GM21825 (cell line): ENCODE results near the gene PCDH15.

ENCODE experiments used
- ATAC-seq: cut with Tn5 transposase; IDR thresholded peaks from one replicate; pipeline ENCODE4 v1.9.1; 2021; ENCODE audit warnings: mild to moderate bottlenecking, moderate library complexity; ENCODE audit not compliant: unreplicated experiment

The PCDH15 gene

DNA sequence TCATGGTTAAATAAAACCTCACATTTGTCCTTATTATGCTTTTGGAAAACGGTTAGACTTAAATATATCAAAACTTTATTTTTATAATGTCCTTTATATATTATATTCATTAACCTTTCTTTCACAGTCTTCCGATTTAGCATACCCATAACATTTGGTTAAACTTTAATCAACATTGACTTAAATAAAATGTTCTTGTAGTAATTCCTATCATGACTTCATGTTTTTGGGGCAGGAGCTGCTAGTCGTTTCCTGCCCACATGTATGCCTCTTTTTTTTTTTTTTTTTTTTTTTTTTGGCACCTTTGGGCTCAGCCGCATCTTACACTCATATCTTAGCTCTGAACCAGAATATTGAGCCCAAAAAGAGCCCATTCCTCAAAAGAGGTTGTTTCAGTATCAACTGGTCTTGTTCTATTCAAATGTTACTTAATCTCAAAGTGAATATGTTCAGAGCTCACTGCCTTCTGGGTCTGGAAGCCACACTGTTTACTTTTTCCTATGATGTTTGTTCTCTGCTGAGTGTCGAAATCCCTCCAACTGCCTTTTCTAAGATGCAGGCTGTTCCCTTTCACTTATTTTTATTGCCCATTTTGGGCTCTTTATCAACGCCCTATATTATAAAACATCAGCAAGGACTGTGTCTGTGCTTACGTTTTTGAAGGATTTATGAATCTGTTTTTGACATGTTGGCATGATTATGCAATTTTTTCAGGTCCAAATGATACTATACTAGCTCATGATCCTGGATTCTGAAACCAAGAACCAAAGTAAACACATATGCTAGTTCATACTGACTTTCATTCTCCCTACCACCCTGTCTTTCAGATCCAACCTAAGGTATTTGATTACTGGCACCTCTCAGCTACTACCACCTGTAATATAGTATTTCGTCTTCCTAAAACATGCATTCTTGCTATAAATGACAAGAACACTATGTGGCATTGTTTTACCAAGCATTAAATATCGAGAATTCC lies 914.4 kb downstream of the PCDH15 start:
- no peak for ATAC-seq

DNA sequence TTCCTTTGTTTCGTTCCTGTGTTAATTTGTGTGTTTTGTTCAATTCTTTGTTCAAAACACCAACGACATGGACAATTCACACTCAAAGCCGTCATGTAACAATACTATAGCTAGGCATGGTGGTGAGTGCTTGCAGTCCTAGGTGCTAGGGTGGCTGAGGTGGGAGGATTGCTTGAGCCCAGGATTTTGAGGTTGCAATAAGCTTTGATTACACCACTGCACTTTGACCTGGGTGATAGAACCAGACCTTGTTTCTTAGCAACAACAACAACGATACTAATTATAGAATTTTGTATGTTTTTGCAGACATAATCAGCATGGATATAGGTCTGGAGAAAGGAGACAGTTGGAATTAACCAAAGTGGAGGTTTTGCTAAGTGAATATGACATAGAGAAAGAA lies 936.2 kb downstream of the PCDH15 start:
- no peak for ATAC-seq

DNA sequence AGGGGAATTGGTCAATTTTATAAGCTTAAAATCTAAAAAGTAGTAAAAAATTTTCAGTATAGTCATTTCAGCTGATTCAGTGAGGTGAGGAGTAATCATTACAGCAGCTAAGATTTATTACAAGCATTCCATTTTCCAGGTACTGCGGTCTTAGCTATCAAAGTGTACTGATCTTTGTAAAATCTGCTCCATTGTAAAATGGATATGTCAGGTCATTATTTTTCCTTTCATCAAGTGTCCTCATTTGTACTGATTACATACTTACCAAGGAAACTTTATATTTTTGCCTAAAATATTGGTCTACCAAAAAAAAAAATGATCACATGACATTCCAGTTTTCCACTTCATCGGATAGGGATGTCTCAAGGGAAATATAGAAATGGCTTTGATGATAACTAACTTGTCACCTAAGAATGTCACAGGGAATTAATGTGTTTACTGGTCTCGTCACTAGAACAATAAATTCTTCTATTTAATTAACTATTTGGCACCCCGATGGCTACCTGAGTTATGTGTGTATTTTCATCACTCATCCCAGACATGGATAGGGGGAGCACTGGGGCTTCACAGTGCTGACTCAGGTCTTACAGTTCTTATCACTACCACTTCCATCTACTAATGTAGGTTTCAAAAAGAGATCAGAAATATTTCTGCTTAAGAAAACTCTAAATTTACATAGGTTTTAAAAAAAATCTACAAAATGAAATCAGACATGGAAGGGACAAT lies 948.4 kb downstream of the PCDH15 start:
- no peak for ATAC-seq

DNA sequence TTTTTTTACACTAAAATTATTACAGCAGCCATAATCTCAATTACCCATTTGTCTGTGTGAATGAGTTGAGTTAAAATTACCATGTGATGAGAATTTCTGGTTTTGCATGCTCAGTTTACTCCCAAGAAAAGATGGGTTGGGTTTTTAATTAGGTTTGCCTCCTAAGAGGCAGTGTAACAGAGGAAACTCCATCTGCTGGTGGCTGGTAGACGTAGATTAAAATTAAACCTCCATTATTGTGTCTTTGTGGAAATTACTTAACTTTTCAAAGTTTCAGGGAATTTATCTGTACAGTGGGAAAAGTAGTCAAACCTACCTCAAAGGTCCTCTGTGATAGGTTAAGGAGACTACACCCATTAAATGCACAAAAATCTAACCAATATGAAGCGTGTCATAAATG lies 954.2 kb downstream of the PCDH15 start:
- no peak for ATAC-seq

DNA sequence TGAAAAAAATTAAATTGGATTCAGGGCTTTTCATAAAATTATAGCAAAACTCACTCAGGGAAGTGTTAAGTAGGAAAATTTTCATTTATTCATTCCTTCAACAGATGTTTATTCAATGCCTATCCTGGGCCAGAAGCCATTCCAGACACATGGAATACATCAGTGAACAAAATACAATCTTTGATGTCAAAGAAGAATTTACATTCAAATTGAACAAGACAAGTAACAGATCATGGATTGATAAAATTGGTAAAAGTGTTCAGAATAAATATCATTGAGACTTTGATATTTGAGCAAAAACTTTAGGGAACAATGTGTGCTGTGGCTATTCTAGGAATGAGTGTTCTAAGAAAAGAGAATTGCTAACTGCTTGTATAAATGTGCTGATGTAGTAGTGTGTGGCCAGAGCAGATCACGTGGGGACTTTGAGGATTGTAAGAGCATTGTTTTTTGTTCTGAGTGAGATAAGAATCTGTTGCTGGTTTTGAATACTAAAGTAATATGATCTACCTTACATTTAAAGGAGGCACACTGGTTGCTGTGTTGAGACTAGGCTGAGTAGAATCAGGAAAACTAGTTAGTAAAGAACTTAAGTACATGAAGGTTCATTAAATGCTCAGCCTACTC lies 957.2 kb downstream of the PCDH15 start:
- no peak for ATAC-seq

DNA sequence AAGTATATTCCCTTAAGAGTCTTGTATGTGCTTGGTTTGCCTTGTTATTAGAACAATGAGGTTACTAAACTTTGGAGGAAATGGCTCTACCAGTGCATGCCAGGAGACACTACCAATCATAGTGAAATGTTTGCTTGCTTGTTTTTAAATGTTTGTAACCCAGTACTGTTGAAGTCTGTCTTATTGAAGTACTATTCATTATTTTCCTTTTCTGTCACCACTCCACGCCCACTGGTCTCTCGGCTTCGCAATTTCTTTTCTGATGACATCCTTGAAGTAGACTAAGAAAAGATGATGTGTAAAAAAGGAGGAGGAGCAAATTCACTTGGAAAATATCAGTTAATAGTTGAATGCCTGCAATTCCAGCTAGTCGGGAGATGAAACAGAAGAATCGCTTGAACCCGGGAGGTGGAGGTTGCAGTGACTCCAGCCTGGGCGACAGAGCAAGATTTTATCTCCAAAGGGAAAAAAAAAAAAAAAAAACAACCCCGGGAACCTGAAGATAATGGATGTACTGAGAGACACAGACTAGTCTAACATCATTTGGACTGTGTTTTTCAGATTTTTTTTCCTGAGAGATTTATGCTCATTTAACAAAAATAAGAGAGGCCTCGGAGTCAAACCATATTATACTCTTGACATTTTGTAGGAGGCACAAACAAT lies 959.4 kb downstream of the PCDH15 start:
- ATAC-seq, result no peak

DNA sequence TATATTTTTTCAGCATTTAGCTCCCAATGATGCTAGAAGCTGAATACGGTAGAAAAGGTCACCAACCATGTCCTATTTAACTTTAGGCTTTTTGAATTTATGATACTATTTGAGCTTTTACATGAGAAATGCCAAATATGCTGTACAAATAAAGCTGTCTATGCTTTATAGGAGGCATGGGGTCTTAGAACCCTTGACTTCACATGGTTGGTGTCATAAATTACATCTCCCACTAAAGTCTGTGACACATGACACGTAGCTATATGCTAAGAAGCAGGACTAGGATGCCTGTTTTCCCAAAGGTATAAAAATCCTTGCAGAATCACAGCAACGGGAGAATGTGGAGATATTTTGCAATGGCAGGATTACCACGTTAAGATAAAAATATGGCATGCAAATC lies 960.4 kb downstream of the PCDH15 start:
- ATAC-seq, result no peak

DNA sequence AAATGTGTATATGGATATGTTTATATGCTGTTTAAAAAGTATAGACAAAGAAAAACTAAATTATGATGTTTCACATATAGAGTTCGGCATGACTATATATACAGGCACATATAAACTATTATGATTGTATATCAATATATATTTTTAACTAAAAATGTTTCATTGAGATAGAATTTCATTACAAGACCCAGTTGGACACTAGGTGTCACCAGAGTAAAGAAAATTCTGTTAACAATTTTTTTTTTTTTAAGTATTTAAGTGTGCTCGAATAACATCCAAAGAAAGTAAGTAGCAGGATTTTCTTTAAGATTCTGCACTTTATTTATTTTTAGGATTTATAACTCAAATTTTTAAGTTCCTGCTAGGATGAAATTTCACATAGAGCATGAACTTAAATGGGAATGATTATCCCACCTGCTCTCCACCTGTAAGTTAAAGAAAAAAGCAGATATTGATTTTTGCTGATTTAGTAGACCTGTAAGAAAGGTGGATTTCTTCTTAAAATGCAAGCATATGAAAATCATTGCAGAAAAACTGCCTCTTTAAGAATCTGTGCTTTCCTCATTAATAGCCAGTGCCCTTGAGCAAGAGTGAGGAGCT lies 961.5 kb downstream of the PCDH15 start:
- no peak for ATAC-seq

DNA sequence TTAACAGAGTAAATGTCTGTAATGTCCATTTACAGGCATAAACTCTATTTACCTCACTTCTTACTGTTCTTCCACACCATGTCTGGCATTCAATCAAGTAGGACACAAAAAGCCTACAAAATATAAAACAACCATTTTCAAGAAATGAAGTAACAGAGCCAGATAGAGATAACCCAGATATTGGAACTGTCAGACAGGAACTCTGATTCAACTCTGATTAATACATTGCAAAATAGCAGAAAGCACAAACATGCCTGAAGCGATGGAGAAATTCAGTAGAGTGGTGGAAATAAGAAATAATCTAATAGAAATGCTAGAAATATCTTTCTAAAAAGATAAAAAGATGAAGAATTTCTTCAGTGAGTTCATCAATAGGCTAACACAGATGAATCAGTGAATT lies 964.4 kb downstream of the PCDH15 start:
- ATAC-seq, result no peak

DNA sequence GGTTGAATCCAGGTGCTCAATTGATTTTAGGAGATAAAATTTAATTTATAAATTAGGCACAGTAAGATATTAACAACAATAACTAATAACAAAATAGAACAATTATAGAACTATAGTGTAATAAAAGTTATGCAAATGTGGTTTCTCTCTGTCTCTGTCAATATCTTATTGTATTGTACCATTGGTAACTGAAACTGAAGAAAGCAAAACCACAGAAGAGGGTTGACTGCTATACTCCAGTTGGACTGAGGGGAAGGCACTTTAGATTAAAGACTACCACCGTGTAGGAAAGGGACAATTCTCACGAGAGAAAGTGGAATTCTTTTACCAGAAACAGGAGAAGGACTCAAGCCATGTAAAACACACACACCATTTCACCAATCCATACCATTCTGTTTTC lies 967.1 kb downstream of the PCDH15 start:
- ATAC-seq, result no peak

DNA sequence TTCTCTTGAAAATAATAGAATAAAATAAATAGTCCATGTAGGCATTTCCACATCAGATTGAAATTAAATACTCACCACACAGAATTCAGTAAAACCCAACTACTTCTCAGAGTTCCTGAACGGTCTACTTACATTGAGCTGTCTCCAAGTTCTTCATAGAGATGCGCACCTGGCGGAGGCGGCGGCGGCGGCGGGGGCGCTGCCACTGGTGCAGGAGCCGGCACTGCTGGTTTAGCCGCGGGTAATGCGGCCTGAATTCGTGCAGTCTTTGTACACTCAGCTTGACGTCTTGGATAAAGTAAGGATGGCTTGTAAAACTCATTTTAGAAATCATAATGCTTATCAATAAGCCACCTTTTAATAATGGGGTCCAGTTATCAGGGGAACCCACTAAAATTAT lies 973.8 kb downstream of the PCDH15 start:
- no peak for ATAC-seq

DNA sequence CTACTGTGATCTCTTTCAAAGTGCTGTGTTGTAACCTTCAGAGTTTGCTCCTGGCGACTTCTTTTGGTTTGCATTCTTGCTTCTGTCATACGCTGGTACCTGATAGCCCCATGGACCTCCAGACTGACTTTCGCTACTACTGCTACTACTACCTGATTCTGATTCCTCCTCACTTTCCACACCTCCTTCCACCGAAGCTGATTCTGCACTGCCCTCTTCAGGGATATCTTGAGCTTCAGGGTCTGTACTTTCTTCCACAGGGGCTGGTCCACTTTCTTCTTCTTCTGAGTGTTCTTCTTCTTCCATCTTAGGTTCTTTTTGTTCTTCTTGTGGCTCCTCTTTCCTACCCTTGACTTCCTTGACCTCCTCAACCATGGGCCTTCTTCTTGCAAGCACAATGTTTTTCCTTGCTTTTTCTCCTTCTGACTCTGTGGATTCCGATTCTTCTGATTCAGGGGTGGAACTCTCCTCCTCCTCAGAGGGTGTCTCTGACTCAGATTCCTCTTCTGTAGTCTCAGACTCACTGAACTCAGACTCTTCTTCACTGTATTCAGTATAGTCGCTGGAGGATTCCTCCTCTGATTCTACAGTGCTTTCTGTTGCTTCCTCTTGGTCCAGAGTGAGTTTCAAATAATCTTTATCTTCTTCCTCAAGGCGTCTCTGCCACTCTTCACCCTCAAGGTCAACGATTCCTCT lies 992.2 kb downstream of the PCDH15 start:
- ATAC-seq, result no peak

DNA sequence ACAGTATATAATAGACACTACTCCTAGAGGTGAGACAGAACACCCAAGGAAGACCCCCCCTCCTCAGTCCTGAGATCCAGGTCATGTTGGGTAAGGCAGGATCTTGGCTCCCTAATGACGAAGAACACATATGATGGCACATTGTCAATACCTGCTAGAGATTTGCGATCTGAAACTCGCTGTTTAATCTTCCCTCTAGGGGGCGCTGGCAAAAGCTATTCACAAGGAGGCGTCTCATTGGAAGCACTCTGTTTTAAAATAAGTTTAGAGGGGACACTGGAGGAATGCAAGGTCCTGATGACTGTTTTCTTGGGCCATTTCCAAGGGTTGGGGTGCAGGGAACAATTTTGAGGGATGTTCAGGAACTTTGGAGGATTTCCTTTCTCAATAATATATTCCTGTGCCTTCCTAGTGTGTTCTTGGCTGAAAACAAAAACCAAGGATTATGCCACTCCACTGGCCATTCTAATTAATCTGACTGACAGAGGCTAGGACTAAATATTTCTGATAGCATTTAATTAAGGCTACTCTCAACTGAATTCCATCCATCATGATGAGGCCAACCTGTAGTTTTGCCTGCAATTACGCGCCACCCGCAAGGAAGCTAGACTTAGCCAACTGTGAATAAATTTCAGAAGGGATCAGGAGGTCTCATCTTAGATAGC lies 1014.7 kb downstream of the PCDH15 start:
- ATAC-seq, result no peak

DNA sequence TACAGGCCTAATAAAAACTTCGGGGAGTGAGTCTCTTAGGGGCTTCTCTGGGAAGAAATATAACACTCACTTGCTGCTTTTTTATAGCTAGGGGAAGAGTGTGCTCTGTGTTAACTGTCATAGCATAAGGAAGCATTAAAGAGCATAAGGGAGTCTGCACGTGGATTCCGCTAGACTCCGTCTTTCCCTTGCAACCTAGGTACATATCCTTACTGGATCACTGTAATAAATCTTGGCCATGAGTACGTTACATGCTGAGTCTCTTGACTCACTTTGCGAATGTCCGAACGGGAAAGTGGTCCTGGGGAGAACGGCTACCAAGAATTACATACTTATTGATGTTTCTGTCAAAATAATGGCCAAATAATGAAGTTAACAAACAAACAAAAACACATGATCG lies 1029.3 kb downstream of the PCDH15 start:
- no peak for ATAC-seq

DNA sequence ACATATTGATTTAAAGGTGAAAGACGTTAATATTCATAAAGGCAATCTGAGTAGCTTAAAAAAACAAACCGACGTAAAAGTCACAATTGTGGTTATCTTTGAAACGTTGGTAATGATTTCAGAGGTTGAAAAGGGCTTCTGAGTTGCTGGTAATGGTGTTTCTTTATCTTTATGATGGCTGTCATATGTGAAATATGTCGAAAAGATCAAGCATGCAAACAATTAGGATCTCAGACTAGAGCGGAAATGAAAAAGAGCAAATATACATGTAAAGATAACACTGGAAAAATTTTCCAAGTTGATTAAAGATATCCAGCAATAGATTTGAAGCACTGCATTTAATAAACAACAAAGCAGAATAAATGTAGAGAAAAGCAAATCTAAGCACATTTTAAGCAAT lies 1030.1 kb downstream of the PCDH15 start:
- no peak for ATAC-seq

DNA sequence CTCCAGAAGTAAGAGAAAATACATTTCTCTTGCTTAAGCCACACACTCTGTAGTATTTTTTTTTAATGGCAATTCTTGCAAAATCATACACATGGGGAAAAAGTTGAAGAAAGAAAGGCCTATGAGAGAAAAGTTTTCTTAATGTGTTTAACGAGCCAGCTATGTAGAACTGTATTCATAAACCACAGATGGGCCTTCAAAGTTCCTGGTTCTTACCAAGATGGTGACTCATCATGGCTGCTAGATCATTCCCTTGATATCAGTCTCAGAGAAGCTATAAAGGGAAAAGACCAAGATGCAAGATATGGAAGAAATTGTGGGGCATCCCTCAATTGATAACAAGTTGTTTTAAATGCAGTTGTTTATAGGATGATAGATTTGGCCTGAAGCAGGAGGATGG lies 1035.7 kb downstream of the PCDH15 start:
- ATAC-seq, result no peak

DNA sequence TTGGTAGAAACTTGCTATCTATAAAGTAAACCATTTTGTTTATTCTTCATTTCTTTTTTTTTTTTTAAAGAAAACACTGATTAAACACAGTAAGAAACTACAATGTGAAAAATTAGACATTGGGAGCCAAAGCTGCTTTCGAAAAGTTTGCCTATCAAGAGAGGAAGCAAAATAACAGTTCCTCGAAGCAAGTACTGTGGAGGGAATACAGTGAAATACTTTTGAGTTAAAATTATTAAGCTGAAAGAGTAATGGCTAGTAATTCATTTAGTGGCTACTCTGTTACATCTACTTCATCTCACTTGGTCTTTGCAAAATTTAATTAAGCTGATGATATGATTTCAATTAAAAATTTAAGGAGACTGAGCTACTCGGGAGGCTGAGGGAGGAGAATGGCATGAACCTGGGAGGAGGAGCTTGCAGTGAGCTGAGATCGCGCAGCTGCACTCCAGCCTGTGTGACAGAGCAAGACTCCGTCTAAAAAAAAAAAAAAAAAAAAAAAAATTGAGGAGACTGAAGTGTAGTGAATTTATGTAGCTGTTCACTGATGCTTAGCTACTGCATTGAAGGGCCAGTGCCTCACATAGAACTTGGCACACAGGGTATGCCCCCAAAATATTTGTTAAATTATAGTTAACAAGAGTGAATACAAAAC lies 1046.3 kb downstream of the PCDH15 start:
- ATAC-seq, result no peak
